HCT116 (cell line): ENCODE results near the gene SH3D21. TPM values are rescaled to one million over a fixed set of nuclear protein-coding genes. Genes with fewer than 3 reads are reported as not detected.

ENCODE experiments used
- ATAC-seq: fragments of 200-7000 bp; cut with Tn5 transposase; 2 replicates; pipeline ENCODE4 v1.9.1; 2020; ENCODE audit warnings: mild to moderate bottlenecking, moderate library complexity
- BruUV-seq: library from RNA; stranded (reverse); fragments of 400-500 nt; replicated peaks from 2 replicates; lab custom pipeline; 2021; lab: Mats Ljungman, UMichigan
- CTCF ChIA-PET: fragments of 300-600 bp; sonication (Branson Sonifier 250); formaldehyde crosslinking; loops from one replicate; lab custom pipeline; 2021; ENCODE audit warnings: antibody characterized with exemption; lab: Charles Lee
- POLR2A ChIA-PET: fragments of 300-600, 350-600 bp; sonication (Branson Sonifier 250); formaldehyde crosslinking; loops from one replicate; lab custom pipeline; 2021; ENCODE audit warnings: antibody characterized with exemption; lab: Charles Lee
- RAD21 ChIA-PET, 2 experiments: fragments of 300-600 bp; sonication (Branson Sonifier 250); formaldehyde crosslinking; loops; one replicate each; lab custom pipeline; 2023; ENCODE audit warnings: low total read pairs in 2 of 2; ENCODE audit not compliant: uncharacterized antibody in 2 of 2, unreplicated experiment in 2 of 2, low non-redundant PET in 1 of 2; lab: Charles Lee
- DNase-seq: peaks from one replicate; pipeline ENCODE4 v3.0.0-alpha.2; 2010; ENCODE audit warnings: low read depth, low spot score
- H2AFZ ChIP-seq: fragments of 200-600 bp; shearing (Covaris generic), sonication (generic); 2 replicates; pipeline ENCODE4 v1.6.1; 2017; ENCODE audit warnings: low read depth, mixed run types, mixed read lengths, antibody characterized with exemption, low read length; ENCODE audit not compliant: poor library complexity, severe bottlenecking
- H3K27ac ChIP-seq: 2 replicates; pipeline ENCODE4 v1.5.1; 2012; ENCODE audit warnings: low read depth, low read length
- H3K27me3 ChIP-seq: fragments of 200-600 bp; sonication (generic); 2 replicates; pipeline ENCODE4 v1.6.1; 2016; ENCODE audit warnings: mixed run types, low read length, mixed read lengths; ENCODE audit not compliant: insufficient read depth
- H3K36me3 ChIP-seq, 2 experiments: fragments of 200-500 bp in 1 of 2; fragments of 200-600 bp in 1 of 2; sonication (Bioruptor generic) in 1 of 2; sonication (generic) in 1 of 2; 2 replicates each; pipeline versions ENCODE4 v1.5.1 to v1.6.1; 2014 to 2016; ENCODE audit warnings: low read length in 2 of 2, inconsistent platforms in 1 of 2, mixed read lengths in 1 of 2, mixed run types in 1 of 2; ENCODE audit not compliant: insufficient read depth in 2 of 2, control insufficient read depth in 1 of 2
- H3K4me1 ChIP-seq, 2 experiments: fragments of 200-600 bp in 1 of 2; sonication (generic) in 1 of 2; 2 replicates each; pipeline versions ENCODE4 v1.5.1 to v1.6.1; 2012 to 2017; ENCODE audit warnings: low read length in 2 of 2, inconsistent platforms in 1 of 2, mild to moderate bottlenecking in 1 of 2, mixed read lengths in 1 of 2, mixed run types in 1 of 2, moderate library complexity in 1 of 2; ENCODE audit not compliant: insufficient read depth in 2 of 2, control insufficient read depth in 1 of 2
- H3K4me2 ChIP-seq: fragments of 200-600 bp; sonication (generic); 2 replicates; pipeline ENCODE4 v1.6.1; 2017; ENCODE audit warnings: mixed run types, low read length, mixed read lengths
- H3K4me3 ChIP-seq, 2 experiments: fragments of 200-600 bp in 1 of 2; sonication (generic) in 1 of 2; replicated peaks in 1 of 2; 2 replicates each; pipeline ENCODE4 v1.5.1; 2011 to 2016; ENCODE audit warnings: low read length in 2 of 2, control low read depth in 1 of 2, low read depth in 1 of 2, mild to moderate bottlenecking in 1 of 2, mixed read lengths in 1 of 2, mixed run types in 1 of 2
- H3K79me2 ChIP-seq: fragments of 200-600 bp; sonication (generic); 2 replicates; pipeline ENCODE4 v1.6.1; 2017; ENCODE audit warnings: mild to moderate bottlenecking, mixed run types, low read length, moderate library complexity, mixed read lengths; ENCODE audit not compliant: insufficient read depth
- H3K9ac ChIP-seq: fragments of 200-600 bp; sonication (generic); 2 replicates; pipeline ENCODE4 v1.6.1; 2016; ENCODE audit warnings: low read length, mixed read lengths
- H3K9me2 ChIP-seq: fragments of 200-600 bp; sonication (generic), shearing (Covaris generic); 2 replicates; pipeline ENCODE4 v1.6.1; 2017; ENCODE audit warnings: mixed run types, mild to moderate bottlenecking, moderate library complexity; ENCODE audit not compliant: insufficient read depth
- H3K9me3 ChIP-seq, 2 experiments: fragments of 200-500 bp in 1 of 2; fragments of 200-600 bp in 1 of 2; sonication (Bioruptor generic) in 1 of 2; sonication (generic) in 1 of 2; 2 replicates each; pipeline ENCODE4 v1.6.1; 2014 to 2017; ENCODE audit warnings: low read length in 2 of 2, mixed read lengths in 2 of 2, inconsistent platforms in 1 of 2, low read depth in 1 of 2, mild to moderate bottlenecking in 1 of 2, mixed run types in 1 of 2, moderate library complexity in 1 of 2; ENCODE audit not compliant: control insufficient read depth in 1 of 2, insufficient read depth in 1 of 2
- H4K20me1 ChIP-seq: fragments of 200-600 bp; sonication (generic), shearing (Covaris generic); 2 replicates; pipeline ENCODE4 v1.6.1; 2017; ENCODE audit warnings: mixed run types, mild to moderate bottlenecking, moderate library complexity; ENCODE audit not compliant: insufficient read depth
- CBX3 ChIP-seq: IDR thresholded peaks from 2 replicates; pipeline ENCODE4 v1.6.1; 2012; ENCODE audit warnings: low read depth
- CEBPB ChIP-seq: IDR thresholded peaks from 2 replicates; pipeline ENCODE4 v1.6.1; 2012; ENCODE audit warnings: low read depth
- EGR1 ChIP-seq: IDR thresholded peaks from 2 replicates; pipeline ENCODE4 v1.6.1; 2012; ENCODE audit warnings: low read depth
- EZH2 ChIP-seq: fragments of 200-600 bp; sonication (generic); IDR thresholded peaks from 2 replicates; pipeline ENCODE4 v1.6.1; 2017; ENCODE audit warnings: antibody characterized with exemption, mixed run types
- EZH2phosphoT487 ChIP-seq: fragments of 200-600 bp; IDR thresholded peaks from 2 replicates; pipeline ENCODE4 v1.6.1; 2018; ENCODE audit warnings: antibody characterized with exemption, borderline replicate concordance
- FOSL1 ChIP-seq: IDR thresholded peaks from 2 replicates; pipeline ENCODE4 v1.6.1; 2012; ENCODE audit warnings: low read depth
- JUND ChIP-seq: IDR thresholded peaks from 2 replicates; pipeline ENCODE4 v1.6.1; 2012
- POLR2A ChIP-seq: IDR thresholded peaks from 2 replicates; pipeline ENCODE4 v1.7.0; 2011; ENCODE audit warnings: borderline replicate concordance; ENCODE audit not compliant: insufficient read depth, insufficient read length; ENCODE audit errors: extremely low read depth
- POLR2AphosphoS5 ChIP-seq: IDR thresholded peaks from 2 replicates; pipeline ENCODE4 v1.6.1; 2011; ENCODE audit warnings: mild to moderate bottlenecking, low read depth, low read length, moderate library complexity
- RAD21 ChIP-seq: IDR thresholded peaks from 2 replicates; pipeline ENCODE4 v1.6.1; 2012; ENCODE audit warnings: low read depth, mild to moderate bottlenecking
- SIN3A ChIP-seq: IDR thresholded peaks from 2 replicates; pipeline ENCODE4 v1.6.1; 2012; ENCODE audit warnings: low read depth
- SP1 ChIP-seq: IDR thresholded peaks from 2 replicates; pipeline ENCODE4 v1.6.1; 2012; ENCODE audit warnings: low read depth
- SRF ChIP-seq: IDR thresholded peaks from 2 replicates; pipeline ENCODE4 v1.6.1; 2012; ENCODE audit warnings: low read depth
- TCF7L2 ChIP-seq: IDR thresholded peaks from 2 replicates; pipeline ENCODE4 v1.7.0; 2011; ENCODE audit warnings: borderline replicate concordance, inconsistent platforms; ENCODE audit not compliant: insufficient read depth, insufficient read length; ENCODE audit errors: extremely low read depth
- ZFX ChIP-seq: fragments of 450-650 bp; IDR thresholded peaks from 2 replicates; pipeline ENCODE4 v1.6.1; 2017
- intact Hi-C: fragments of 100-400 bp; cut with micrococcal nuclease; formaldehyde crosslinking; loops from 2 replicates; pipeline ENCODE4 v1.10.0; 2022
- total RNA-seq: library from RNA; stranded (reverse); gene quantifications from one replicate; pipeline ENCODE4 v1.2.1, GENCODE V29; 2021; ENCODE audit not compliant: unreplicated experiment
- TF ChIP-seq, protein P1 (sequence below), 3 experiments: fragments of 200-600 bp in 1 of 3; sonication (generic) in 1 of 3; IDR thresholded peaks in 2 of 3; conservative IDR thresholded peaks in 1 of 3; 2 replicates each; pipeline ENCODE4 v1.5.1; 2012 to 2017; ENCODE audit warnings: low read depth in 2 of 3, low read length in 2 of 3, antibody characterized with exemption in 1 of 3, borderline replicate concordance in 1 of 3, control low read depth in 1 of 3, mild to moderate bottlenecking in 1 of 3, mixed read lengths in 1 of 3, mixed run types in 1 of 3, moderate library complexity in 1 of 3; ENCODE audit not compliant: insufficient read depth in 1 of 3
- TF ChIP-seq, protein P2 (sequence below): IDR thresholded peaks from 2 replicates; pipeline ENCODE4 v1.6.1; 2012

Gene SH3D21
- total RNA-seq, 1 experiment from 2014 or later = 9.3 TPM

DNA sequence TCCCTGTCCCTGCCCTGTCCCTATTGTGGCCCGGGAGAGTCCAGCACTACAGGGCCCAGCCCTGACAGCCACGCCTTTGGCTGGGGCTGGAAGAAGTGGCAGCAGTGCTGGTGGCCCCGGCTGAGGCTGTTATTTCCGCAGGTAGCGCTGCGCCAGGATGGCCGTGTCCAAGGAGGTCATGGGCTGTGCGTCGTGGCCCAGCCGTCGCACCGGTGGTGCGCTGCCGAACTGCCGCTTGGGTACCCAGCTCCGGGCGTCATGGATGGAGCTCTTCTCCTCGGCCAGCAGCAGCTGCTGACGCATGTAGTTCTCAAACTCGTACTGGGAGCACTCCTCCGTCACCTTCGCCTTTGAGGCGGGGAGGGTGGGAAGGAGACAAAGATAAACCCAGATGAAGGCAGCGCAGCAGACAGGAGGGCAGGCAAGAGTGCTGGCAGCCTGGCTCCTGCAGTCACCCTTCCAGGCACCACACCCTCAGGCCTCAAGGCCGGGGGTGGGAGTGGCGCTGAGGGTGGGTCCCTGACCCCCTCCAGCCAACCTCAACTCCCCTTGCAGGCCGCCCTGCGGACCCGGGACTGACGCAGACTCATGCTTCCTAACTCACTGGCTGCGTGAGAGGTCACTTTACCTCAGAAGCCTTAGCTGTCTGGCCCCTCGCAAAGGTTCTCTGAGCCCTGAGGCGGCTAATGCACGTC, 35.6 kb downstream of the SH3D21 start (continued):
- TF ChIP-seq FOSL1 = no peak
- no peak for TF ChIP-seq CEBPB
- TF ChIP-seq TCF7L2 = no peak
- no peak for TF ChIP-seq EZH2phosphoT487
- no peak for TF ChIP-seq EZH2
- no peak for TF ChIP-seq POLR2A
- TF ChIP-seq JUND = no peak
- TF ChIP-seq EGR1 = no peak
- TF ChIP-seq CBX3 = no peak

DNA sequence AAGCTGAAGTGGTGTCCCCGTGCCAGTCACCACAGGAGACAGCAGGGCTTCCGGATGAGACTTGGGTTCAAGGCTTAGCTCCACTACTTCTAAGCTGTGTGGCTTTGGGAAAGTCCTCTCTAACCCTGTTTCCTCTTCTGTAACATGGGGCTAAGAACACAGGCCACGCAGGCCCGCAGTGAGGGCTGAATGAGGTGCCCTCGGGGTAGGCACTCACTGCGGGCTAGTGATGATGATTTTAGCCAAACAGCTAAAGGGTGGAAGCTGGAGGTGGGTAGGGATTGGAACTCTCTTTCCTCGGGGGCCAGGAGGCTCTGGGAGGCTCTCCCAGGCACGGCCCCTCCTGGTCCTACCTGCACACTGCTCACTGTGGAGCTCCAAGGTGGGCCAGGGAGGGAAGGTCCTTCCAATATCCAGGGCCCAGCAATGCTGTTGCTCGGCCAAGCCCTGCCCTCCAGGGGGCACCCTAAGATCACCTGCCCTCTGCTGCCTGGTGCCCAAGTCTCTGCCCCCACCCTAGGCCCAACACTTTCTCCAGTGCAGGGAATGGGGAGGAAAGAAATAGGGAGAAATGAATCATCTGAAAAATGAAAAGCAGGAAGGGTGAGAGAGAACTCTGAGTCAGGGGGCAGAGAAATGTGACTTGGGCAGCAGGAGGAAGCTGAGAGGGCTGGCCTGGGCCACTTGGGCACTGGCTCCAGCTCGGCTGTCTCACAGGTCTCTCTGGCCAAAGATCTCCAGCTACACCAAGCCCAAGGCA, 36.4 kb downstream of the SH3D21 start:
- Histone ChIP-seq H3K36me3 (peaks cover 5 to 10% of the 10 kb centered on the region in 2 experiments; a peak in 3 of 4 replicates), H3K4me2 (no peak overlapping the region; the same call in 1 of the 2 replicates), H3K9me2 (no peaks in the 10 kb centered on the region), H3K4me3 (no peak overlapping the region), H3K27ac (0 out of 2 replicates have a peak overlapping the region, but pooled peaks have one; percentile 11), H3K9me3 (no peaks in the 10 kb centered on the region), H3K4me1 (peaks cover 0 to 6% of the 10 kb centered on the region in 2 experiments; a peak in 1 of 4 replicates), H2AFZ (no peak overlapping the region), H3K27me3 (no peaks in the 10 kb centered on the region), H3K79me2 (no peaks in the 10 kb centered on the region), H3K9ac (no peak overlapping the region), H4K20me1 (no peaks in the 10 kb centered on the region)
- ChIA-PET RAD21 (interaction anchor here (0.5 to 1.0 kb wide), 3 partner anchors 29 to 76 kb away, joined by 3 to 4 read pairs (median 3); no protein-coding TSS in a partner anchor), CTCF (interaction anchor here (0.6 to 1.9 kb wide), 9 partner anchors 8 to 193 kb away, joined by 3 to 8 read pairs (median 4); partner anchors contain the start of gene TRAPPC3), POLR2A (interaction anchor here (1.0 kb wide), 1 partner anchor 58 kb away, joined by 3 read pairs; no protein-coding TSS in a partner anchor)
- intact Hi-C loops = loop anchor here (1.0 kb wide), 1 partner anchor 79 kb away; no protein-coding TSS in a partner anchor
- peak; percentile 90 for ATAC-seq
- TF ChIP-seq RAD21 (peak; percentile 97), SIN3A (no peak), CBX3 (no peak), ZFX (no peak), SRF (no peak), POLR2AphosphoS5 (no peak), EZH2phosphoT487 (no peak), SP1 (no peak), JUND (no peak)
- TF ChIP-seq, protein P1, sequence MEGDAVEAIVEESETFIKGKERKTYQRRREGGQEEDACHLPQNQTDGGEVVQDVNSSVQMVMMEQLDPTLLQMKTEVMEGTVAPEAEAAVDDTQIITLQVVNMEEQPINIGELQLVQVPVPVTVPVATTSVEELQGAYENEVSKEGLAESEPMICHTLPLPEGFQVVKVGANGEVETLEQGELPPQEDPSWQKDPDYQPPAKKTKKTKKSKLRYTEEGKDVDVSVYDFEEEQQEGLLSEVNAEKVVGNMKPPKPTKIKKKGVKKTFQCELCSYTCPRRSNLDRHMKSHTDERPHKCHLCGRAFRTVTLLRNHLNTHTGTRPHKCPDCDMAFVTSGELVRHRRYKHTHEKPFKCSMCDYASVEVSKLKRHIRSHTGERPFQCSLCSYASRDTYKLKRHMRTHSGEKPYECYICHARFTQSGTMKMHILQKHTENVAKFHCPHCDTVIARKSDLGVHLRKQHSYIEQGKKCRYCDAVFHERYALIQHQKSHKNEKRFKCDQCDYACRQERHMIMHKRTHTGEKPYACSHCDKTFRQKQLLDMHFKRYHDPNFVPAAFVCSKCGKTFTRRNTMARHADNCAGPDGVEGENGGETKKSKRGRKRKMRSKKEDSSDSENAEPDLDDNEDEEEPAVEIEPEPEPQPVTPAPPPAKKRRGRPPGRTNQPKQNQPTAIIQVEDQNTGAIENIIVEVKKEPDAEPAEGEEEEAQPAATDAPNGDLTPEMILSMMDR (IDR thresholded peaks at IDR 0.05 in 2 of 3, conservative IDR thresholded peaks at IDR 0.05 in 1 of 3; ENCODE audit: borderline replicate concordance in 1 of 3, insufficient read depth in 1 of 3, low read depth in 2 of 3, low read length in 2 of 3) = peak; percentile 75 to 87 (median 83)
- TF ChIP-seq, protein P2, sequence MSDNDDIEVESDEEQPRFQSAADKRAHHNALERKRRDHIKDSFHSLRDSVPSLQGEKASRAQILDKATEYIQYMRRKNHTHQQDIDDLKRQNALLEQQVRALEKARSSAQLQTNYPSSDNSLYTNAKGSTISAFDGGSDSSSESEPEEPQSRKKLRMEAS = no peak
- no TSS peak for BruUV-seq
- no peak for DNase-seq
